ENCODE data around the gene ZNF516.

ZNF516 gene

GRCh38 chr18:76444446-76445105 is 50.5 kb downstream of the ZNF516 start:
- Histone ChIP-seq H3K4me1 (ENCODE audit: control insufficient read depth, low read length) (peaks cover 9% of the 10 kb centered on the region; the same call in 1 of the 2 replicates), H3K79me2 (ENCODE audit: control insufficient read depth, low read length) (peaks cover 83% of the 10 kb centered on the region), H4K20me1 (ENCODE audit: control insufficient read depth, insufficient read depth, low read depth, low read length) (peaks cover 19% of the 10 kb centered on the region; the same call in 1 of the 2 replicates), H3K9me3 (ENCODE audit: control insufficient read depth, insufficient read depth, low read length) (no peaks in the 10 kb centered on the region), H3K9me2 (replicated peaks; ENCODE audit: control insufficient read depth, low read length) (no peaks in the 10 kb centered on the region), H3K4me2 (ENCODE audit: low read length) (no peak overlapping the region), H3K4me3 (ENCODE audit: low read length) (no peak overlapping the region), H3K27ac (ENCODE audit: low read depth, low read length) (no peak overlapping the region), H3K36me3 (ENCODE audit: control insufficient read depth, low read length) (peaks cover 37% of the 10 kb centered on the region), H3F3A (ENCODE audit: control insufficient read depth, insufficient read depth) (no peaks in the 10 kb centered on the region), H3K27me3 (ENCODE audit: control insufficient read depth, low read length) (no peaks in the 10 kb centered on the region)
- TF ChIP-seq, protein P1, sequence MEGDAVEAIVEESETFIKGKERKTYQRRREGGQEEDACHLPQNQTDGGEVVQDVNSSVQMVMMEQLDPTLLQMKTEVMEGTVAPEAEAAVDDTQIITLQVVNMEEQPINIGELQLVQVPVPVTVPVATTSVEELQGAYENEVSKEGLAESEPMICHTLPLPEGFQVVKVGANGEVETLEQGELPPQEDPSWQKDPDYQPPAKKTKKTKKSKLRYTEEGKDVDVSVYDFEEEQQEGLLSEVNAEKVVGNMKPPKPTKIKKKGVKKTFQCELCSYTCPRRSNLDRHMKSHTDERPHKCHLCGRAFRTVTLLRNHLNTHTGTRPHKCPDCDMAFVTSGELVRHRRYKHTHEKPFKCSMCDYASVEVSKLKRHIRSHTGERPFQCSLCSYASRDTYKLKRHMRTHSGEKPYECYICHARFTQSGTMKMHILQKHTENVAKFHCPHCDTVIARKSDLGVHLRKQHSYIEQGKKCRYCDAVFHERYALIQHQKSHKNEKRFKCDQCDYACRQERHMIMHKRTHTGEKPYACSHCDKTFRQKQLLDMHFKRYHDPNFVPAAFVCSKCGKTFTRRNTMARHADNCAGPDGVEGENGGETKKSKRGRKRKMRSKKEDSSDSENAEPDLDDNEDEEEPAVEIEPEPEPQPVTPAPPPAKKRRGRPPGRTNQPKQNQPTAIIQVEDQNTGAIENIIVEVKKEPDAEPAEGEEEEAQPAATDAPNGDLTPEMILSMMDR (IDR thresholded peaks at IDR 0.05; ENCODE audit: low read depth, low read length, poor library complexity, severe bottlenecking) = no peak
- TF ChIP-seq EZH2phosphoT487 (IDR thresholded peaks at IDR 0.05; ENCODE audit: borderline replicate concordance, low read length) = no peak

- Histone ChIP-seq H3K9me3 (ENCODE audit: control insufficient read depth, insufficient read depth, low read length) (no peaks in the 10 kb centered on the region), H3K4me3 (ENCODE audit: low read length) (no peak overlapping the region), H4K20me1 (ENCODE audit: control insufficient read depth, insufficient read depth, low read depth, low read length) (peaks cover 19% of the 10 kb centered on the region; the same call in 1 of the 2 replicates), H3K27me3 (ENCODE audit: control insufficient read depth, low read length) (no peaks in the 10 kb centered on the region), H3K4me1 (ENCODE audit: control insufficient read depth, low read length) (peaks cover 8% of the 10 kb centered on the region; the same call in 1 of the 2 replicates), H3K79me2 (ENCODE audit: control insufficient read depth, low read length) (peaks cover 83% of the 10 kb centered on the region), H3K4me2 (ENCODE audit: low read length) (no peak overlapping the region), H3F3A (ENCODE audit: control insufficient read depth, insufficient read depth) (no peaks in the 10 kb centered on the region), H3K27ac (ENCODE audit: low read depth, low read length) (no peak overlapping the region), H3K9me2 (replicated peaks; ENCODE audit: control insufficient read depth, low read length) (no peaks in the 10 kb centered on the region), H3K36me3 (ENCODE audit: control insufficient read depth, low read length) (peaks cover 37% of the 10 kb centered on the region)
- TF ChIP-seq EZH2phosphoT487 (IDR thresholded peaks at IDR 0.05; ENCODE audit: borderline replicate concordance, low read length) = no peak
- TF ChIP-seq, protein P1 (IDR thresholded peaks at IDR 0.05; ENCODE audit: low read depth, low read length, poor library complexity, severe bottlenecking) = no peak
These were observed 51.3 kb downstream of the ZNF516 start for GRCh38 chr18:76443519-76444445.

DNA sequence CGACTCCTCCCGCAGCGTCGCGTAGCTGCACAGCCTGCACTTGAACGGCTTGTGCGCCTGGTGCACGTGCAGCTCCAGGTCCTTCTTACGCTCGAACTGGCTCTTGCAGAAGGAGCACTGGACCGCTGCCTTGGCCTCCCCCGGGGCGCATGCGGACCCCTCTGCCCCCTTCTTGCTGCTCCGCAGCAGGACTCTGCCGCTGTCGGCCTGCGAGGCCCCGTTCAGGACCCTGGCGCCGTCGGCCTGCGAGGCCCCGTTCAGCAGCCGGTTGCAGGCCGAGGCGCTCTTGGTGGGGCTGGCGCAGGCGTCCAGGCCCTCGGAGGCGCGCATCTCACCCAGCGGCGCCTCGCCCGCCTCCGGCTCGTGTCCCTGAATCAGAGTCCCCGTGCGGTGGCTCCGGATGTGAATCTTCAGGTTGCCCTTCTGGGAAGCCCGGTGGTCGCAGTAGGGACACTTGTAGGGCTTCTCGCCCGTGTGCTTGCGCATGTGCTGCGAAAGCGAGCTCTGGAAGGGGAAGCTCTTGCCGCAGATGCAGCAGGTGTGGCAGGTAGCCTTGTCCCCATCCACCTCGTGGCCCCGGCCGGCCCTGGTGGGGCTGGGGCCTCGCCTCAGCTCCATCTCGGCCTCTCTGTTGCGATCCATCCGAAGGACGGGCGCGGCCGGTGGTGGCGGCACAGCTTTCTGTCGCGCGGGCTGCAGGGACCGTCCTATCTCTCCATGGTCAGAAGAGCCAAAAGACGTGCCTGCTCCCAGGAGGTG is 52.5 kb downstream of the ZNF516 start:
- Histone ChIP-seq H3K9me2 (replicated peaks; ENCODE audit: control insufficient read depth, low read length) (no peaks in the 10 kb centered on the region), H3K79me2 (ENCODE audit: control insufficient read depth, low read length) (peaks cover 83% of the 10 kb centered on the region), H3K4me2 (ENCODE audit: low read length) (no peak overlapping the region), H4K20me1 (ENCODE audit: control insufficient read depth, insufficient read depth, low read depth, low read length) (peaks cover 19% of the 10 kb centered on the region; the same call in 1 of the 2 replicates), H3K4me3 (ENCODE audit: low read length) (no peak overlapping the region), H3F3A (ENCODE audit: control insufficient read depth, insufficient read depth) (no peaks in the 10 kb centered on the region), H3K27ac (ENCODE audit: low read depth, low read length) (no peak overlapping the region), H3K36me3 (ENCODE audit: control insufficient read depth, low read length) (peaks cover 40% of the 10 kb centered on the region), H3K9me3 (ENCODE audit: control insufficient read depth, insufficient read depth, low read length) (no peaks in the 10 kb centered on the region), H3K27me3 (ENCODE audit: control insufficient read depth, low read length) (no peaks in the 10 kb centered on the region), H3K4me1 (ENCODE audit: control insufficient read depth, low read length) (no peaks in the 10 kb centered on the region)
- TF ChIP-seq, protein P1 (IDR thresholded peaks at IDR 0.05; ENCODE audit: low read depth, low read length, poor library complexity, severe bottlenecking) = no peak
- TF ChIP-seq EZH2phosphoT487 (IDR thresholded peaks at IDR 0.05; ENCODE audit: borderline replicate concordance, low read length) = no peak

Measured in DOHH2 (cell line).